ENCODE measurements around the gene IFI44. TPM values are rescaled to one million over a fixed set of nuclear protein-coding genes. Genes with fewer than 3 reads are reported as not detected.
A peak's percentile ranks its signal among the peaks of the same experiment; 100 is the strongest.

Gene IFI44
- total and polyA plus RNA-seq, 2 of the 8 experiments (the other 6 are each of a cell fraction or from before 2014, with no cell fraction given) = not detected

DNA sequence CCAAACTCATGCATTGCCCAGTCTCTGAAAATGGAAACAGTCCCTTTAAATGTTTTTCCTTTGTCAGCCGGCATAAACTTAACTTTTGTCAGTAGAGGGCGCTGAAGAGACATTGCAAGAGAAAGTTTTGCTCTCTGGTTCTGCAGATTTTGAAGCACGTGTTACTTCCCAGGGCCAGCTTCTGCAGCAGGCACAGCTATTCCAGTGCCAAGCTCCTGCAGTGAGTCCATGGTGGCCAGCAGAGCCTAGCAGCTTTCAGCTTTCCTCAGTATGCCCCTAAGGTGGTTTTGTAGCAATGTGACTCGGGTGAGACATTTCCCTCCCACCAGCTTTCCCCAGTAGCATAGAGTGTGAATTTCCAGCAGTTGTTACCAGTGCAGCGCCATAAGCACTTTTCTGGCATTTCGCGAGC, 32.0 kb upstream of the IFI44 start:
- Histone ChIP-seq H2BK15ac (ENCODE audit: low read length) (peak overlapping the region; percentile 19; the same call in 1 of the 2 replicates), H3K23ac (ENCODE audit: insufficient read length) (no peak overlapping the region), H4K91ac (replicated peaks; ENCODE audit: insufficient read length, low read length) (no peak overlapping the region), H4K8ac (ENCODE audit: extremely low read depth, insufficient read depth, low read length) (no peak overlapping the region), H3K9ac (replicated peaks in 1 of 4; ENCODE audit: extremely low read depth in 1 of 4, low read depth in 3 of 4, low read length in 3 of 4) (no peak overlapping the region), H3K4ac (replicated peaks; ENCODE audit: insufficient read length, low read depth, low read length) (no peak overlapping the region), H2AFZ (ENCODE audit: low read length) (peak overlapping the region; percentile 82; the same call in 1 of the 2 replicates), H3K14ac (ENCODE audit: insufficient read length) (no peak overlapping the region), H3K4me2 (ENCODE audit: insufficient read depth in 1 of 2, low read depth in 2 of 2, low read length in 2 of 2) (no peak overlapping the region), H2BK5ac (ENCODE audit: low read depth, low read length) (no peak overlapping the region), H3K56ac (replicated peaks; ENCODE audit: insufficient read length, low read depth, low read length) (no peak overlapping the region), H3K4me3 (ENCODE audit: extremely low read depth in 1 of 4, insufficient read depth in 2 of 4, low read depth in 3 of 4, low read length in 4 of 4) (no peak overlapping the region), H2BK12ac (ENCODE audit: low read depth, low read length) (no peak overlapping the region), H3K79me2 (ENCODE audit: control insufficient read depth in 1 of 2, insufficient read depth in 2 of 2, low read length in 2 of 2) (no peaks in the 10 kb centered on the region), H2BK120ac (replicated peaks; ENCODE audit: low read depth, low read length) (no peak overlapping the region), H2AK5ac (ENCODE audit: low read depth, low read length) (no peak overlapping the region), H3K18ac (ENCODE audit: extremely low read depth, low read length) (no peak overlapping the region), H4K5ac (ENCODE audit: insufficient read length, low read depth, low read length) (no peak overlapping the region), H3K36me3 (ENCODE audit: control insufficient read depth in 2 of 4, insufficient read depth in 4 of 4, low read length in 3 of 4) (no peaks in the 10 kb centered on the region), H3K9me3 (ENCODE audit: insufficient read depth in 2 of 2, low read depth in 1 of 2, low read length in 1 of 2) (no peaks in the 10 kb centered on the region), H3K27me3 (replicated peaks in 1 of 4; ENCODE audit: control insufficient read depth in 3 of 4, extremely low read depth in 1 of 4, insufficient read depth in 3 of 4, low read length in 3 of 4) (no peaks in the 10 kb centered on the region), H4K20me1 (replicated peaks in 1 of 2; ENCODE audit: control insufficient read depth in 1 of 2, insufficient read depth in 2 of 2, low read length in 2 of 2) (no peaks in the 10 kb centered on the region), H3K79me1 (ENCODE audit: low read depth, low read length) (no peaks in the 10 kb centered on the region), H3K4me1 (replicated peaks in 1 of 4; ENCODE audit: control insufficient read depth in 3 of 4, insufficient read depth in 4 of 4, low read length in 3 of 4) (no peaks in the 10 kb centered on the region), H3K27ac (ENCODE audit: low read depth, low read length) (no peak overlapping the region), H2BK20ac (ENCODE audit: low read length) (no peak overlapping the region), H3K23me2 (ENCODE audit: low read depth, low read length) (no peaks in the 10 kb centered on the region)
- TF ChIP-seq, protein P1, sequence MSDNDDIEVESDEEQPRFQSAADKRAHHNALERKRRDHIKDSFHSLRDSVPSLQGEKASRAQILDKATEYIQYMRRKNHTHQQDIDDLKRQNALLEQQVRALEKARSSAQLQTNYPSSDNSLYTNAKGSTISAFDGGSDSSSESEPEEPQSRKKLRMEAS (IDR thresholded peaks at IDR 0.05) = peak; percentile 92
- TF ChIP-seq SIN3A (conservative IDR thresholded peaks at IDR 0.05 in 1 of 2, IDR thresholded peaks at IDR 0.05 in 1 of 2; ENCODE audit: low read depth in 1 of 2, low read length in 2 of 2) (no peak), RBBP5 (IDR thresholded peaks at IDR 0.05; ENCODE audit: borderline replicate concordance, low read depth, low read length) (no peak), RAD21 (IDR thresholded peaks at IDR 0.05 in 1 of 2, conservative IDR thresholded peaks at IDR 0.05 in 1 of 2; ENCODE audit: low read depth in 2 of 2, low read length in 2 of 2) (peak; percentile 78 to 84), YY1 (IDR thresholded peaks at IDR 0.05; ENCODE audit: low read depth, low read length) (peak; percentile 51; the same call in 1 of the 2 replicates)
- TF ChIP-seq, protein P2, sequence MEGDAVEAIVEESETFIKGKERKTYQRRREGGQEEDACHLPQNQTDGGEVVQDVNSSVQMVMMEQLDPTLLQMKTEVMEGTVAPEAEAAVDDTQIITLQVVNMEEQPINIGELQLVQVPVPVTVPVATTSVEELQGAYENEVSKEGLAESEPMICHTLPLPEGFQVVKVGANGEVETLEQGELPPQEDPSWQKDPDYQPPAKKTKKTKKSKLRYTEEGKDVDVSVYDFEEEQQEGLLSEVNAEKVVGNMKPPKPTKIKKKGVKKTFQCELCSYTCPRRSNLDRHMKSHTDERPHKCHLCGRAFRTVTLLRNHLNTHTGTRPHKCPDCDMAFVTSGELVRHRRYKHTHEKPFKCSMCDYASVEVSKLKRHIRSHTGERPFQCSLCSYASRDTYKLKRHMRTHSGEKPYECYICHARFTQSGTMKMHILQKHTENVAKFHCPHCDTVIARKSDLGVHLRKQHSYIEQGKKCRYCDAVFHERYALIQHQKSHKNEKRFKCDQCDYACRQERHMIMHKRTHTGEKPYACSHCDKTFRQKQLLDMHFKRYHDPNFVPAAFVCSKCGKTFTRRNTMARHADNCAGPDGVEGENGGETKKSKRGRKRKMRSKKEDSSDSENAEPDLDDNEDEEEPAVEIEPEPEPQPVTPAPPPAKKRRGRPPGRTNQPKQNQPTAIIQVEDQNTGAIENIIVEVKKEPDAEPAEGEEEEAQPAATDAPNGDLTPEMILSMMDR (IDR thresholded peaks at IDR 0.05; ENCODE audit: control extremely low read depth in 1 of 3, insufficient read depth in 1 of 3, low read depth in 1 of 3, low read length in 3 of 3) = peak in 2 of 3 experiments; percentile 73 to 81; a peak in 3 of 4 replicates
- TF ChIP-seq, protein P3, sequence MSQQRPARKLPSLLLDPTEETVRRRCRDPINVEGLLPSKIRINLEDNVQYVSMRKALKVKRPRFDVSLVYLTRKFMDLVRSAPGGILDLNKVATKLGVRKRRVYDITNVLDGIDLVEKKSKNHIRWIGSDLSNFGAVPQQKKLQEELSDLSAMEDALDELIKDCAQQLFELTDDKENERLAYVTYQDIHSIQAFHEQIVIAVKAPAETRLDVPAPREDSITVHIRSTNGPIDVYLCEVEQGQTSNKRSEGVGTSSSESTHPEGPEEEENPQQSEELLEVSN (IDR thresholded peaks at IDR 0.05) = peak; percentile 74
- 47% methylated on average over 7 of the region's 7 CpGs; no CpG with 5 or more reads in 1 of the 2 experiments for WGBS, 2 experiments (ENCODE audit: extremely low coverage in 1 of 2, insufficient coverage in 1 of 2, insufficient read length in 1 of 2, insufficient replicate concordance in 2 of 2, low coverage in 1 of 2, low lambda C conversion rate in 2 of 2, missing lambda C conversion rate in 1 of 2)
- peak; percentile 13 to 54 for DNase-seq (ENCODE audit: low read depth in 1 of 2, low spot score in 2 of 2)
- POLR2A ChIA-PET (ENCODE audit: partially characterized antibody) = no interaction called here
- peak; percentile 52 for FAIRE-seq
- CTCF ChIA-PET (ENCODE audit: partially characterized antibody) = interaction anchor here (0.6 to 2.3 kb wide), 24 partner anchors 9 to 618 kb away, joined by 3 to 22 read pairs (median 4); no protein-coding TSS in a partner anchor
